Inflammatory macrophage treated with lipopolysaccharide for 4 hours (primary cell): Measurements from ENCODE around the gene IL34.

ENCODE experiments used
- DNase-seq: peaks from one replicate; pipeline ENCODE4 v3.0.0-alpha.2; 2020

IL34 gene

DNA sequence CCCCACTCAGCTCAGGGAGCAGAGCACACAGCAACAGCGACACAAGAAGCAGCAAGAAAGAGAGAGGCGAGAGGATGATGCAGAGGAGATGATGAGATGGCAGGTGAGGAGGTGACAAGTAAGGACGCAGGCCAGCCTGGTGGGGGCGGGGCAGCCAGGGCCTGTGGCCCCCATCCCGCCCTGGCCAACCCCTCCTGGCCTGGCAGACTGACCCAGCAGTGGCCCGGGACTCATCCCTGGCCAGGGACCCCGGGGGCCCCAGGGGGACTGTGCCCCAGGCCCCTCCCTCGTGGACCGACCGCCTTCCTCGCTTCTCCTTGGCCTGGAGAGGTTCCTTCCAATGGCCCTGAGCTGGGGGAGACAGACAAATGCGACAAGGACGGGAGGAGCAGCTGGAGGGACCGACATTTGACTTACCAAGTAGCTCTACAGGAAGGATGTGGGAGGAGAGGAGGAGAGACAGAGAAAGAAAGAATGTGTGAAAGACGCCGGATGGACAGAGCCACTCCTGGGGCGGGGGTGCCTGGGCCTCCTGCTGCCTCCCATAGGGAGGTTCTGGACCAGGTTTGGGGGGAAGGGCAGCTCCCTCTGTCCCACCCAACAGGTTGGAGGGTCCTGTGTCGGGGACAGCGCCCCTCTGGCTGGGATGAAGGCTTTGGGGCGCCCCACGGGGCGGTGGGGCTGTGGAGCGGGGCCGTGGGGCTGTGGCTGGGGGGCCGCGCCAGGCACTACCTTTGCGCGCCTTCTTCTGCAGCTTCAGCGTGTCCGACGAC, 32.7 kb downstream of the IL34 start:
- no peak for DNase-seq

DNA sequence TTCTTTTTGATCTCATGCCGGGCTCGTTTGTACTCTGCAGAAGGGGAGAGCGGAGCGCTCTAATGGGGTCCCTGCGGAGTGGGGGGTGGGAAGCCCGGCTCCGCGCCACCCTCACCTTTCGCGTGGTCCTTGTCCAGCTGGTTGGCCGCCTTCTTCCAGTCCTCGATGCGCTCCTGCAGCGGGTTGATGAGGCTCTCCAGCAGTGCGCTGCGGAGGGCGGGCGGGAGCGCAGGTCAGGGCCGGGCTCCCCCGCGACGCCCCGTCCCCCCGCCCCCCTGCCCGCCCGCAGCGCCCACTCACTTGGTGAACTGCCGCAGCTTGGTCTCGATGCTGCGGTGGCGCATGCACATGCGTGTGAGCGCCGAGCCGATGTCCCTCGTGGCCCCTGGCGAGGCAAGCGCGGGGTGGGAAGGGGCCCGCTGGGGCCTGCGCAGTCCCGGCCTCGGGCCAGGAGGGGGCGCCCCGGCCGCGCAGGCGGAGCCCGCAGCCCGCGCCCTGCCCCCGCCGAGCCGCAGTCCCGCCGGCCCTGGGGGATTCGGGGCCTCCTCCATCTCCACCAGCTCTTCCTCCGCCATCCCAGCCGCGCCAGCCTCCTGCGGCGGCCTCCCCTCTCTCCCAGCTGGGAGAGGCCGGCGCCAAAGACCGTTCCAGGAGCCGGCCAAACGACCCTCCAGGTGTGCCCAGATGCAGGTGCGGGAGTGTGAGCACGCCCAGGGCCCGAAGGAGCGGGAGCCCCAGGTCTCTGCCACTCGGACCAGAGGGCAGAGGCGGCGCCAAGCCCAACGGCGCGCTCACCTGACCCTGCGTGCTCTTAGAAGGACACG, 33.5 kb downstream of the IL34 start:
- no peak for DNase-seq

DNA sequence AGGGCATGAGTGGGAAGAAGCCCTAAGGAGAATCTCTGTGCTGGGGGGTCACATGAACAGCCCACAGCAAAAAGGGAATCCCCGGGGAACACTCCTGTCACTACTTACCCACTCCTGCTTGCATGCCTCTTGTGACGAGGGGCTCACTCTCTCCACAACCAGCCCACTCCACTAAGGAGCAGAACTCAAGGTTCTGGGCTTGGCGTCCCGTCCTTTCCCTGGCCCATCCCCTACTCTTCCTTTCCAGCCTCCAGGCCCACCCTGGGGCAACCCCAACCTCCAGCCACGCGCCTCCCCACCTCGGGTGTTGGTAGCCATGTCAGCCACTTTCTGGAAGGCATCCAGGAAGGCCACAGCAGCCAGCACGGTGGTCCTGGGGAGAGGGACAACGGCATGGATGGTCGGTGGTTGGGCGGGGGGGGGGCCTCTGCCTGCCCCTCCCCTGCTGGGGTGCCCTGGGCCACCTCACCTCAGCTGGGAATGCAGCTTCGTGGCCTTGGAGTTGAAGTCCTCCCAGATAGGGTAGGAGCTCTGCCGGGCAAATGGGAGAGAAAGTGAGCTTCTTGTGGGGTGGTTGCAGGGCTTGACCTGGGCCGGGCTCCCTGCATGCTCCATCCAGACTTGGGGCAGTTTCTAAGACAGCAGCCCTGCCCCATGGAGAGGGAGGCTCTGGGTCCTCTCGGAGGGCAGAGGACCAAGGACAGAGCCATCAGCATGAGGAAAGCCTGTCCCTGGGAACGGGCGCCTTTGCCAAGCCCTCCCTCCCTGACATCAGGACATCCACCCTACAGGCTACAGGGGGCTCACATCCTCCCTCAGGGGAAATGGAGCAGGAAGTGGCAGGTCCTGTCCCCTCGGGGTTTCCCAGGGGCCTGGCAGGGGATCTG, 34.4 kb downstream of the IL34 start:
- DNase-seq, result no peak

DNA sequence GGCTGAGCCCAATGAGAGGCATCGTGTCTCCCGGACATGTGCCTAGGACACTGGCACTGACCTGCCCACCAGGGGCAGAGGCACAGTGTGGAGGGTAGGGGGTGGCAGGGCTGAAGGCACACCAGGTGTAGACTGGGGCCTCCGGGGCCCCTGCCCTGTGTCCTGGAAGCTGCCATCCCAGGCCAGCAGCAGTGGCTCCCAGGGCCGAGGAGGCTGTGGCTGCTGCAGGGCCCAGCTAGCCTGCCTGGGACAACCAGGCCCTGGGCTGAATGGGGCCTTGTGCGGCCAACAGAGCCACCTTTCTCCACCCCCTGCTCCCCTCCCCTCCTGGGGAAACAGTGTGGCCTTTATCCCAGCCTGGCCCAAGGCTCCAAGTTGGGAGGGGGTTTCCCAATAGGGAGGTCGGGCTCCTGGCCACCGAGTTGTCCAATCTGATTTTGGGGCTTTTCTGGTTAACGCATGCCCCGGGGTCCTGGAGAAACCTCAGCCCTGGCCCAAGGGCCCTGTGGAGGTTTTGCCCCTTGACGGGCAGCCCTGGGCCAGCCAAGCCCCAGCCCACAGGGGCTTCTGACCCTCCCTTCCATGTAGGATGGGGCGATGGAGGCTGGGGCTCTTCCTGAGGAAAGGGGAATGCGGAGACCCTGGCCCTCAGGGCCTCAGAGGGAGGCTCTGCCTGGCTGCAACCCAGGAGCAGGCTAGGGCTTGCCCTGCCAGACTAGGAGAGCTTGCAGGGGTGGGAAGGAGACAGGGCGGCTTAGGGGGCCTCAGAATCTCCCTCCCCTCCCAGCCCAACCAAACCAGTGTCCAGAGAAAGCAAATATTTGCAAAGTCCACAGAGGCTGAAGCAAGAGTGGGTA, 35.3 kb downstream of the IL34 start:
- DNase-seq, result no peak

DNA sequence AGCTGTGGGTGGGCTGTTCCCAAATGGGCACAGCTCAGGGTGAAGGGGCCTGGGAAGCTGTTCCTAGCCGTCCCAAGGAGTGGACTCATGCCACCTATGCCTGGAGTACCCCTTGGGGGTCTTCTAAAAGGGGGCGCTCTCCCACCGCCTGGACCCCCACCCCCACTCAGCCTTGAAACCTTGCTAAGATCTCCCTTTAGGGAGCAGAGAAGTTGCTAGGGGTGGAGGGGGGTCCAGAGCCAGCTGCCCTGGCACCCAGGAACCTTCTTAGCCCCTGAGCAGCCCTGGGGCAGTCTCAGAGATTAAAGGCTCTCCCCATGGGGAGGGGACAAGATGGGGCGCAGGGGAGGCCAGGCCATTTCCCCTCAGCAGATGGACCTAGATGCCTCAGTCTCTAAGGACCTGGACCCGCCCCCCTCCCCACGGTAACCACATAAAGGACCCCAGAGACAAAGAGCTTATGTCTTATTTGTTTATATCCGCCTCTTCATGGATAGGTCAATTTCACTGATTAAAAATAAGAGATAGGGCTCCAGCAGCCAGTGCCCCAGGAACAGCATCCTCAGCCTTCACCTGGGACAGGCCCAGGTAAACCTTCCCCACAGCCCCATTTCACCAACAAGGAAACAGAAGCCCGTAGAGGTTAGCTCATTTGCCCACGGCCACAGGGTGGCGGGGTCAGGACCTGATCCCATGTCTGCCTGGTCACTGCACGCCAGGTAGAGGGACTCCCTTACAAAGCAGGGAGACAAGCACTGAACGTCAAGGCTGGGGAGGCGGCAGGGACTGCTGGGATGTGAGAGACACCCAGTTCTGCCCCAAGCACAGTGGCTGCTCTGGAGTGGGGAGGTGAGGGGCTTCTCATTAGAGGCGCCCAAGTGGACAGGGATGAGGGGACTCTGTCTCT, 36.1 kb downstream of the IL34 start:
- no peak for DNase-seq

GRCh38 chr16:70683146-70683944, 37.0 kb downstream of the IL34 start:
- no peak for DNase-seq

DNA sequence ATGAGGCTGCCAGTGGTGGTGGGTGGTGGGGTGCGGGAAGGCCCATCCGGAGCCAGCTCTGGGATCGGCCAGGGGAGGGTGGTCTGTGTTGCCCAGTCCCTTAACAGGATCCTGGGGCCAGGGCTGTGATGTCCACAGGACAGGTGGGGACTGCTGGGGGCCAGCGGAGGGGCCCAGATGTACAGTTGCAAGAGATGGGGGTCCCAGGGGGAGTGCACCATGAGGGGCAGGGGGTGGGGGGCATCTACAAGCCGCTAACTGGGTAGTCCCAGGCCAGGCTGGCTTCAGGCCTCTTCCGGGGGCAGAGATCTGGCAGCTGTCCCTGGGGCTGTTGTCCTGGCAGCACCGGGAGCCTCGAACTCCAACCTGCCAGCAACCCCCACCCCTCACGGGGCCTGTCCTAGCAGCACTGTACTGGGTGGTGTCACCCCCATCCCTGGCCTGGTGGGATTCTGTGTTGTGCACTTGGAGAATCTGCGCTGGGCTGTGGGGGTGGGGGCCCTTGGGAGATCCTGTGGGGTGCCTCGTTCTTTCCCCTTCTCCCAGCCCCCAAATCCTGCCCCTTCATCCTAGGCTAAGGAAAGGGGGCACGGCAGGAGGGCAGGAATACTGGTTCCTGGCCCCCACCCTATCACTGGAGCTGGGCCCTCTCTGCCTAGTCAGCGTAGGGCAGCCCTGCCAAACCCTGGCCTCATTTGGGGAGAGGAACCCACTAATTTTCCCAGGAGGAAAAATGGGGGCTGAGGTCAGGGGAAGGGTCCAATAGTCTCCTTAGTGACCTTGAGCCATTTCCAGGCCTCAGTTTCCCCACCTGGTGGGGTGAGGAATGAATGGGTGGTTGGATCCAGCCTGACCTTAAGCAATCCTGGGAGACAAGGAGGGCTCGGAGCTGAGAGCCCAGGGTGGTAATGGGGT, 38.0 kb downstream of the IL34 start:
- no peak for DNase-seq

DNA sequence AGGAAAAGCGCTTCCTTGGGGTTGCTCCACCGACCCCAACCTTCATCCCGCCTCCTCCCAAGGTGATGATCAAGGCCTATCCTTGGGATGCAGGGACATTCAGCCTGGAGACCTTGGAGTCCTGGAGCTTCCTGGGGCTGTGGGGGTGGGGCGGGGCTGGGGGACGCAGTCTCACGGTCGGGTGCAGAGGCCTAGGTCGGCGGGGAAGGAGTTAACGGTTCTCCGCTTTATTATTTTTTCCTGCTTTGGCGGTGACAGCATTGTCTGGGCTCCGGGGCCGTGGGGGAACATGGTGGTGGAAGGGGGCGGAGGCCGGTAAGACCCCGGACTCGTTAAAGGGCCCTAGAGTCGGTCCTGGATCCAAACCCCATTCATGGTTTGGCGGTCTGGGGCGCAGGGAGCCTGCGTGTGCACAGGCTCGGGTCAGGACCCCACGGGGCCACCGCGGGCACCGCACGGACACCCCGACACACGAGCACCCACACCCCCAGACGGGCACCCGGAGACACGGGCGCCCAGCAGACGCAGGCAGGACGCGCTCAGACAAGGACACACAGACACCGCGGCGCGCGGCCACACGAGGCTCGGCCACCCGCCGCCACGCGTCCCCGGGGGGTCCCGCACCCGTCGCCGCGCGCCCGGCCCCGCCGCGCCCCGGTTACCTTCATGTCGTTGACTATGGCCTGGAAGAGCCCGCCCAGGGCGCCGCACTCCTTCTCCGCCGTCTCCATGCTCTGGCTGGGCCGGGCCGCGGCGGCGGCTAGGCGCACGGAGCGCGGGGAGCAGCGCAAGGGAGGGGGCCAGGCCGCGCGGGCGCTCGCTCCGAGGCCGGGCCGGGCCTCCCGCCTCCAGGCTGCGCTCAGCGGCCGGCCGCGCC, 38.9 kb downstream of the IL34 start:
- no peak for DNase-seq

DNA sequence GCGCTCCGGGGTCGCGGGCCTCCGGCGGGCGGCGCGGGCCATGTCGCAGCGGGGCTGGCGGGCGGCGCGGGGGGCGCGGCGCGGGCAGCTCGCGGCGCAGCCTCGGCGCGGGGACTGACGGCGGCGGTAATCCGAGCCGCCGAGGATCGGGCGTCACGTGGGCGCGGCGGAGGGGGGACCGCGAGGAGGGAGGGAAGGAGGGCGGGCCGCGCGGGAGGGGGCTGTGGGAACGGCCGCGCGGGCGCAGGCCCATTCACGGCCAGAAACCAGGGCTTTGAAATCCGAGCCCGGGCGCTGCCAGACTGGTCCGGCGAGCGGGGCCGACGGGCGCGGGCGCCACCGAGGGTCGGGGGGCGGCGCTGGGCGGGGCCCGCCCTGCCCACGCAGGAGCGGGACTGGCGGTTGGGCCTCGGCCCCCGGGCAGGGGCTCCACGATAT, 39.6 kb downstream of the IL34 start, which contains the start of gene MTSS2:
Gene MTSS2 (minus strand): TSS at position 116 of the 438 bp plus-strand sequence. CDS start 262 bp downstream, outside the sequence.
- DNase-seq, result peak; percentile 3

GRCh38 chr16:70686376-70687101, 40.2 kb downstream of the IL34 start:
- no peak for DNase-seq

DNA sequence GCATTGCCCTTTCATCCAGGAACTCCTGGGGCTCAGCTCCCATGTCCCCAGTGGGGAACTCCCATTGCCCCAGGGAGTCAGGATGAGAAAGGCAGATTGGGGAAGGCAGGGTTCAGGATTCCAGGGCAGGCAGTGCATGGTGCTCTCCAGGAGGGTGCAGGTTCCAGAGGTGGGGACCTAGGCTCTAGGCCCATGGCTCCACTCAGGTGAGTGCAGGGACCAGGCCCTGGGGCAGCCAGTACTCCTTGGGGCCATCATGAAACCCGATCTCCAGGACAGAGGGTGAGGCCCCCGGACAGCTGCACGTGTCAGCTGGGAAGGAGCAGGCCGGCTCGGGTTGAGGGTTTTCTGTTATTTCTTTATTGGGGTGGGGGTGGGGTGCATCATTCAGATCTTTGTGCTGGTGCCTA, 40.7 kb downstream of the IL34 start:
- no peak for DNase-seq

DNA sequence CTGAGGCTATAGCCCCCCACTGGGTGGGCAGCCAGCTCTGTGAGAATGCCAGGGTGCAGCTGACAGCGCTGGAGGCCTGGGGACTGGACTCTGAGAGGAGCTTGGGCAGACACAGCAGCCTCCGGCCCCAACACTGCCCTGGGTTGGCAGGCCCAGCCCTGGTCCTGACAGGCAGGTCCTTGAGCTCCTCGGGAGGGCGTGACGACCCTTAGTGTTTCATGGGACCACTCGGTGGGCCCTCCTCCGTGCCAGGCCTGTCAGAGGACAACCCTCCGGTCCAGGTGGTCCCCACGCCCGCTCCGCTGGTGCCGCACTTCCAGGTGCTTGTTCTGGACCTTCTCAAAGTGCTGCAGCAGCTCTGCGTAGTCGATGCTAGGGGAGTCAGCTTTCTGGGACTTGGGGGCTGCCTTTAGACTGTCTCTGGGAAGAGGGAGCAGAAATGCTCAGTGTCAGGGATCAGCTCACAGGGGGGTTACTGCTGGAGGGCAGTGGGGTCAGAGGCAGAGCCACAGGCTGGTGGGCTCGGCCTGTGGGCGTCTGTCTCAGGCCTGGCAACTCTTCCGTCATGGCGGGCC, 41.4 kb downstream of the IL34 start:
- no peak for DNase-seq

DNA sequence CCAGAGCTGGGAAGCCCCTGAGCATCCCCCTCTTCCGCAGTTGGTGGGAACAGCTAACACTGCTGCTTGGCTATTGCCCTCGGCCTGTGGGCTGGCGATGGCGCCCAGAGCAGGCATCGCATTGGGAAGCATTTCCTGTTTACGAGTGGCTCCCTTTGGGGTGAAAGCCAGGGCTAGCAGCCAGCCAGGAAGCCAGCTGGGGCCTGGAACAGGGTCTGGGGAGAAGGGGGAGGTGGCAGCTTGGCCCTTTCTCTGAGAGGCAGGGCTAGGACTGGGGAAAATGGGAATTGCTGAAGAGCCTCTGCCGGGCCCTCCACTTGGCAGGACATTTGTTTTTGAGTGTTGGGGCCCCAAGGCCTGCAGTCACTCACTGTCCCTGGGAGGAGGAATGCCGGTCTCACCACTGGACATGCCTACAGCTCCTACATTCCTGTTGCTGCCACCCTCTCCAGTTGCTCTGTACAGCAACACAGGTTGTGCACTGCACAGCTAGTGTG, 41.9 kb downstream of the IL34 start:
- no peak for DNase-seq

DNA sequence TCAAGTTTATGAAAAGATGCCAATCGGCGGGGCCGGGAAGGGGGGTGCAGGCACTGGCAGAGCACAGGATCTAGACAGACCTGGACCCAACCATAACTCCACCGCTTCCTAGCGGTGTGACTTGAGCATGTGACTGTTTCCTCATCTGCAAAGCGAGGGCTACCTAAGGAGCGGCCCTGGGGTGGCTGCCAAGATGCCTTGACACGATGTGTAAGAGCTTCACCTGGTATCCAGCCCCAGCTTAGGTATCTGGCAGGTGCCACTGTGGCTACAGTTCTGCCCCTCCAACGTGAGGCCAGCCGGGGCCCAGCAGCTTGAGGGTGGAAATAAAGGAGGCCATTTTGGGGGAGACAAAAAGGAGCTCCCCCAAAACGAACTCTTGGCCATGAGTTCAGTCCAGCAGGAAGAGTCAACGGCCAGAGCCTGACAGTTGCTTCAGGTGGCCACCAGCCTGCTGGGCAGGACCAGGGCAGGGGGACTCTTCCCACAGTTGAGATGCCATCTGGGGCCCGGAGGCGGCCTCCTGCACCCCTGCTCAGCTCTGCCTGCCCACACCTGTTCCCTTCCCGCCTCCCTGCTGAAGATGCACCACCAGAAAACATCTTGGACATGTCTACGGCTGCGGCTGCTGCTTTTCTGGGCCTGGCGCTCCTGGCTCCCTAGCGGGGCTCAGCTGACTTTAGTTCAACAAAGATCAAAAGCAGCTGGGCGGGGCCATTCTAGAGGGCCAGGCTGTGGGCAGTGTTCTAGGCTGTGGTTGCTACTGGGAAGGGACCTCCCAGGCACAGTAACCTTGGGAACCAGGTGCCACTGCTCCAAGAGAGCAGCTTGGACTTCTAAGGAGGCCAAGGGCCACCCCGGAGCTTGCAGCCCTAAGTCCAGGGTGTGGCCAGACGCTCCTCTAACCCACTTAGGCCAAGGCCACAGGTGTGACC, 42.9 kb downstream of the IL34 start:
- no peak for DNase-seq
